GM21786 (cell line): ENCODE measurements around the gene NTPCR.
A peak's percentile ranks its signal among the peaks of the same experiment; 100 is the strongest.
"Not testable (repeated sequence)": the region's sequence is repeated elsewhere in the genome, so short reads cannot be mapped to it uniquely, and the experiment has no call there.

ENCODE experiments used
- ATAC-seq: cut with Tn5 transposase; IDR thresholded peaks from one replicate; pipeline ENCODE4 v1.9.1; 2021; ENCODE audit not compliant: unreplicated experiment

Gene NTPCR

GRCh38 chr1:232925421-232926220 lies 24.8 kb upstream of the NTPCR start:
- no peak for ATAC-seq

GRCh38 chr1:232927166-232927565 lies 23.2 kb upstream of the NTPCR start:
- not testable (repeated sequence) for ATAC-seq

GRCh38 chr1:232927830-232928505 lies 22.4 kb upstream of the NTPCR start:
- ATAC-seq = no peak

DNA sequence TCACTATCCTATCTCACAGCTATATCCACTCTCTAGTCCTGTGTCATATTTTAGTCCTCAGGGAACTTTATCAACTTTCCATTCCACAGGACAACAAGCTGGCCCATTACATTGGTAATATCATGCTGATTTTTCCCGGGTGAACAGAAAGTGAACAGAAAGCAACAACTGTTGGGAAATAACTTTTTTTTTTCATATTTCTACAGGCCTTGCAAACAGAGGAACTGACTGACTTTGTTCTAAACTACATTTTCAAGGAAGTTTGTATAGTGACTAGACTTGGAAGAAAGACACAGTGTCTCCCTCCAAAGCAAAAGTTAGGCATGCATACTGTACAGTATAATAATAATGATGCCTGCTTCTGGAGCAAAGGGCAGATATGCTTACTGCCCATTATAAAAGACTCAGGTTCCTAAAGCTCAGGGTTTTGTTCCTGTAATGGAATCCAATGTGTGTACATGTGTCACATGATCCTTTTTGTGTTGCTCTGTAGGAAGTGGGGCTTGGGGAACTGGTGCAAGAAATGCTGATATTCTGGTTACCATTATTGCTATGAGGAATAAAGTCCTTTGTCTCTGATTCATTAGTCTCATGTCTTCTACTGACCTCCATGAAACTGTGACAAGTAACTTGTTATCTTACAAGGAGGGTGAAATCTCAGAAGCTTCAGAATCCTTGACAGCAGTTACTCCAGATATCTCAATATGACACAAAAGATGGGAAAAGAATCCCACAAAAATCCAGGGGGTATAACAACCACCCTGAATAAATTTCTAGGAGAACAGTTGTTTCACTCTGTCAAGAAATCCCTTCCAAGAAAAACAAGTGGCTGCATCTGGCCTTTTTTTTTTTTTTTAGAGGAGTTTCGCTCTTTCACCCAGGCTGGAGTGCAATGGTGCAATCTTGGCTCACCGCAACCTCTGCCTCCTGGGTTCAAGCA lies 17.7 kb upstream of the NTPCR start:
- no peak for ATAC-seq

DNA sequence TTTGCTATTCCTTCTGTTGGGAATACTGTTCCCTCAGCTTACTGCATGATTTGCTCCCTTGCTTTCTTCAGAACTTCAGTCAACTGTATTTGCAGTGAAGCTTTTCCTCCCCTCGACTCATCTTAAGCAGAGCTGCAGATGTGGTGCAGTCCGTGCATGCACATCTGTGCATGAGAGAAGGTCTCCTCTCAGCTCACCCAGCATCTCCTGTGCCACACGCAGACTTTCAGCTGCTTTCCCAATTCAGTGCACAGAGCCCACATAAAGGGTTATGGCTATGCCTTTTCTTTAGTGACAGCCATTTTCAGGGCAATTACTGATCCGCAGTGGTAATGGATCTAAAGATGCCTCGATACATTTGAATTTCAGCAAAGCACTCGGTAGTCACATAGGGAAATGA lies 13.5 kb upstream of the NTPCR start:
- ATAC-seq = no peak

- ATAC-seq = no peak
Observed at GRCh38 chr1:232937741-232938375, 12.6 kb upstream of the NTPCR start.

- no peak for ATAC-seq
Observed at GRCh38 chr1:232938926-232939325, 11.5 kb upstream of the NTPCR start.

DNA sequence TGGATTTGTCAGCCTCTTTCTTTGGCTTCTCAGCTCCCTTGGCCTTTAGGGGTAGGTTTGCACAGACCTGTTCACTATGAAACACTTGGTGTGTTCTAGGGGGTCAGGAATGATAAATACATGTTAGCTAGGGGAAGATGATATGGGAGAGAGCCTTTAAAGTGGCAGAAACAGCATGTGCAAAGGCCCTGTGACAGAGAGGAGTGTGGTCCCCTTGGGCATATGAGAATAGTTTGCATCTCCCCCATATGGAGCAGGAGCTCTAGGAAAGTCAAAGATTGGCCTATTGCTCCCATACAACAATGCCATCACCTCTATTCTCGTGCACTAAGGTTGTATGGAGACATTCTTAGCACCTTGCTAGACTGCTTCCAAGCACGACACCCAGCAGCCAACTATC lies 10.7 kb upstream of the NTPCR start:
- no peak for ATAC-seq

- peak; percentile 50 for ATAC-seq
Observed at GRCh38 chr1:232940262-232940661, 10.1 kb upstream of the NTPCR start.

DNA sequence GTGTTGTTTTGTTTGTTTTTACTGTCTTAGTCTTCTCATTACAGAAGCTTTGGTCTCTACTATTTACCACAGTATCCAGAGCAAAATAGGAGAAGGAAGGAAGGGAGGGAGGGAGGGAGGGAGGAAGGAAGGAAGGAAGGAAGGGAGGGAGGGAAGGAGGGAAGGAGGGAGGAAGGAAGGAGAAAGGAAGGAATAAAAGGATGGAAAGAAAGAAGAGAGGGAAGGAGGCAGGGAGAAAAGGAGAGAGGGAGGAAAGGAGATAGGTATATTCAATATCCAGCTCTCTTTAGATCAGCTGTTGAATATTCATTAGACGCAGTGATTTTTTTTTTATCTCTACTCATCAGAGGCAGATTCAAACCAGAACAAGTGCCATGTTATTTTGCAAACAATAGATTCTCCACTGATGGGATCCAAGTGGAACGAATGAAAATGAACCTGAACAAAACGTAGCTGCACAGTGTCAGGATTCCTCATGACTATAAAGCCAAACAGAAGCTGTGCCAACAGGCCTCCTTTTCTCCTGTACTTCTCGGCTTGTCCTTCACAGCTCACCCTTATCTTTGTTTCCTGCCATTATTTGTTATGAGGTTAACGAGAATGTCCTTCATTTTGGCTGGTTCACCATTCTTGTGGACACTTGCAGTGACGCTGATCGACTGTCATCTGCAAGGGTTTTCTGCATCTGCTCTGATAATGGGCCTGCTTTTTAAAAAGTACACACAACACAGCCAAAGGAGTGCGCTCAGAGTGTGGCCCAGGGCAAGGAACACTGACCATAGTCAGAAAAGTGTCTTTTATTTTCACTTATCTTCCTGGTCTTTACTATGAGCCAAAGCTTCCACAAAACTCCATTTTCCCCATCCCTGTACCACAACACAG lies 7.8 kb upstream of the NTPCR start:
- ATAC-seq = no peak

- ATAC-seq = peak; percentile 39
Observed at GRCh38 chr1:232943679-232944252, 6.6 kb upstream of the NTPCR start.

GRCh38 chr1:232944347-232944746 lies 6.1 kb upstream of the NTPCR start:
- ATAC-seq = peak; percentile 19

GRCh38 chr1:232949636-232950196 lies 695 bp upstream of the NTPCR start:
- no peak for ATAC-seq

DNA sequence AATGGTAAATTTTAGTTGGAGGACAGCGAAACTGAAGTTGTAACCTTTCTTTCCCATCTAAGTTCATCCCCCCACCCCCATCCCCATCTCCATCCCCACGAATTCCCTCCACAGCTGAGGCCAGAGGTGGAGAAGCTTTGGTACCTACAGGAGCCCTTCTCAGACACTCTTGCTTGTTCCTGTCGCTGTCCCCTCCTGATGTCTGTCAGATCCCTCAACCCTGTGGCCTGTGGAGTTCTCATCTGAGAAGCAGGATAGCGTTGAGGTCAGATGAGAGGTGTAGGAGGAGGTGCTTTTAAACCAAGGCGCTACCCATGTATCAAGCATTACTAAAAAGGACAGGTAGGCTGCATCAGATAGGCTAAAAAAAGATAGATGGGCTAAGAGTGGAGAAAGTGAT lies 769 bp downstream of the NTPCR start:
- ATAC-seq = peak; percentile 23

DNA sequence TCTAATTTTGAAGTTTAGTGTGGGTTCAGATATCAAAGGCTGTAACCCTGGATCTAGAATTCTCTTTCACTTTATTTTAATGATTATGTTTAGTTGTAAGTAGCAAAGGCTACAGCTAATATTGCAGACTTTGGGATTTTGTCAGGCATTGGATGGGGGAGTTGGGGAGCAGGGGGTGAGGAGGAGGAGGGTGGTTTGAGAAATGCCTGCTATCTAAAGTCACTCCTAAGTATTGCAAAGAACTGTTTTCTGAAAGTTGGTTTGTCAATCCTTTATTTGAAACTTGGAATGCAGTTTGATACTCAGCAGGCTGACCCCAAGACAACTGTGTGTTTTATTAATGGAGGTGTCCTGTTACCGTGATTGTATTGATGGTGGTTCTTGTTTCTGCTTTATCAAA lies 1.2 kb downstream of the NTPCR start:
- no peak for ATAC-seq

DNA sequence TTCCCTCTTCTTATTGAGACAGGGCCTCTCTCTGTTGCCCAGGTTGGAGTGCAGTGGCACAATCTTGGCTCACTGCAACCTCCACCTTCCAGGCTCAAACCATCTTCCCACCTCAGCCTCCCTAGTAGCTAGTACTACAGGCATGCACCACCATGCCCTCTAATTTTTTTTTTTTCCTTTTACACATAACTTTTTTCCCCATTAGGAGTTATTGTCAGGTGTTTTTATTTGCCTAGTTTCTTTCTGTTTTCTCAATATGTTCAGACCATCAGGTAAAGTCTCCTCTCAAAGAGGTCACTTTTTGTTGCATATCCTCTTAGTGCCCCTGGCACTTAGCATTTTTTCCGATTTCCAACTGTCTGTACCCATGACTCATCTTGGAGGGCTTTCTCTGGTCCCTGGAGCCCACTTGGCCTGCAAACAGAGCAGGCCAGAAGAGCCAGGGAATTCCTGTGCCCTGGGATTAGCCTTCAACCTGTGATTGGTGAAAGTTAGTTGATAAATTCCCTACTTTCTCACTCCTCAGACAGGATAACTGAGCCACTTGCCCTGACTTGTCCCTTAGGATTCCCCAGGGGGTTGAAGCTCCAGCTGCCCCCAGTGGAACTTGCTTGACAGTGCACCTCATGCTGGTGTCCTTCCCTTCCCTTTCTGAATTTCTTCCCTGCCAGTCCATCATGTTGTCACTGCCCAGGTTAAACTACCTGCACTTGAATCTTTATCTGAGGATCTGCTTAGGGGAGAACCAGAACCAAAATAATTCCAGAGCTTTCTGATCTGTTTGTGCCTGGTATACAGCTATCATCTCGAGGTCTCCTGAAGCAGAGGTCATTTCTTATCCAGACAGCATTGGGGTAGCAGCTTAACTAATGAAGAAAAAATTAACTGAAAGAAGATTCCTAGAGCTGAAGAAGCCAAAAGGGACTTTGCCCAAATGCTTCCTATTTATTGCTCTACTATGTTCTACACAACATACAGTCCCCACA lies 2.4 kb downstream of the NTPCR start:
- ATAC-seq = peak; percentile 57

GRCh38 chr1:232954594-232955365 lies 4.4 kb downstream of the NTPCR start:
- ATAC-seq = no peak
